H1 (cell line): Measurements from ENCODE around the gene CLDN3. TPM values are rescaled to one million over a fixed set of nuclear protein-coding genes. Genes with fewer than 3 reads are reported as not detected.
"Not testable (repeated sequence)": the region's sequence is repeated elsewhere in the genome, so short reads cannot be mapped to it uniquely, and the experiment has no call there.

Source experiments
- CTCF ChIA-PET: fragments of 300-600 bp; sonication (Branson Sonifier 250); formaldehyde crosslinking; loops from one replicate; lab custom pipeline; 2021; ENCODE audit not compliant: partially characterized antibody; lab: Charles Lee
- POLR2A ChIA-PET: fragments of 300-600 bp; sonication (Branson Sonifier 250); formaldehyde crosslinking; loops from one replicate; lab custom pipeline; 2021; ENCODE audit warnings: inconsistent platforms; ENCODE audit not compliant: partially characterized antibody; lab: Charles Lee
- DNase-seq, 2 experiments: peaks; one replicate each; pipeline versions ENCODE4 v3.0.0 to v3.0.0-alpha.2; 2010 to 2022; ENCODE audit warnings: low spot score in 2 of 2, low read depth in 1 of 2, mixed read lengths in 1 of 2
- FAIRE-seq: peaks from 2 replicates; lab custom pipeline; 2011; peaks lifted over from hg19 to GRCh38; lab: Jason Lieb, UNC
- H2AFZ ChIP-seq: 2 replicates; pipeline ENCODE4 v1.8.1; 2012; ENCODE audit warnings: low read length, inconsistent platforms
- H2AK5ac ChIP-seq: 2 replicates; pipeline ENCODE4 v1.6.1; 2013; ENCODE audit warnings: low read depth, low read length
- H2BK120ac ChIP-seq: replicated peaks from 2 replicates; pipeline ENCODE3; 2013; ENCODE audit warnings: low read depth, low read length, inconsistent platforms
- H2BK12ac ChIP-seq: 2 replicates; pipeline ENCODE4 v1.6.1; 2013; ENCODE audit warnings: low read depth, low read length
- H2BK15ac ChIP-seq: 2 replicates; pipeline ENCODE4 v1.6.1; 2013; ENCODE audit warnings: low read length
- H2BK20ac ChIP-seq: 2 replicates; pipeline ENCODE4 v1.6.1; 2013; ENCODE audit warnings: low read length
- H2BK5ac ChIP-seq: 2 replicates; pipeline ENCODE4 v1.6.1; 2013; ENCODE audit warnings: low read depth, low read length
- H3K14ac ChIP-seq: 2 replicates; pipeline ENCODE4 v1.6.1; 2013; ENCODE audit warnings: inconsistent platforms; ENCODE audit not compliant: insufficient read length
- H3K18ac ChIP-seq: 2 replicates; pipeline ENCODE4 v1.6.1; 2013; ENCODE audit warnings: low read length; ENCODE audit errors: extremely low read depth
- H3K23ac ChIP-seq: 2 replicates; pipeline ENCODE4 v1.6.1; 2013; ENCODE audit warnings: inconsistent platforms; ENCODE audit not compliant: insufficient read length
- H3K23me2 ChIP-seq: 2 replicates; pipeline ENCODE4 v1.6.1; 2013; ENCODE audit warnings: low read depth, low read length
- H3K27ac ChIP-seq: 2 replicates; pipeline ENCODE4 v1.6.1; 2011; ENCODE audit warnings: low read depth, low read length, inconsistent platforms
- H3K27me3 ChIP-seq, 4 experiments: replicated peaks in 1 of 4; 1 replicate in 1 of 4; 2 replicates in 3 of 4; pipeline versions ENCODE4 v1.6.1 to v1.8.1; 2011 to 2013; ENCODE audit warnings: low read length in 3 of 4, mild to moderate bottlenecking in 3 of 4, inconsistent platforms in 2 of 4, mixed read lengths in 2 of 4, moderate library complexity in 1 of 4; ENCODE audit not compliant: control insufficient read depth in 3 of 4, insufficient read depth in 3 of 4; ENCODE audit errors: extremely low read depth in 1 of 4
- H3K36me3 ChIP-seq, 4 experiments: 2 replicates each; pipeline versions ENCODE4 v1.6.1 to v1.8.1; 2011 to 2013; ENCODE audit warnings: mild to moderate bottlenecking in 4 of 4, low read length in 3 of 4, moderate library complexity in 2 of 4, control low read depth in 1 of 4, inconsistent platforms in 1 of 4; ENCODE audit not compliant: insufficient read depth in 4 of 4, control insufficient read depth in 2 of 4
- H3K4ac ChIP-seq: replicated peaks from 2 replicates; pipeline ENCODE3; 2013; ENCODE audit warnings: low read length, low read depth, mixed read lengths, inconsistent platforms; ENCODE audit not compliant: insufficient read length
- H3K4me1 ChIP-seq, 4 experiments: replicated peaks in 1 of 4; 1 replicate in 1 of 4; 2 replicates in 3 of 4; pipeline versions ENCODE4 v1.6.1 to v1.8.1; 2011 to 2013; ENCODE audit warnings: low read length in 3 of 4, inconsistent platforms in 2 of 4, mixed read lengths in 1 of 4; ENCODE audit not compliant: insufficient read depth in 4 of 4, control insufficient read depth in 3 of 4
- H3K4me2 ChIP-seq, 2 experiments: 2 replicates each; pipeline versions ENCODE4 v1.6.1 to v1.8.1; 2011 to 2013; ENCODE audit warnings: low read depth in 2 of 2, low read length in 2 of 2, control low read depth in 1 of 2, inconsistent platforms in 1 of 2, mild to moderate bottlenecking in 1 of 2; ENCODE audit not compliant: insufficient read depth in 1 of 2
- H3K4me3 ChIP-seq, 4 experiments: fragments of 200-600, 300-600 bp in 1 of 4; sonication (generic), shearing (Covaris generic), sonication (Bioruptor Twin) in 1 of 4; 2 replicates each; pipeline versions ENCODE4 v1.5.1 to v1.8.1; 2011 to 2016; ENCODE audit warnings: low read length in 4 of 4, low read depth in 3 of 4, control low read depth in 2 of 4, inconsistent platforms in 2 of 4, mild to moderate bottlenecking in 2 of 4, mixed read lengths in 1 of 4, moderate library complexity in 1 of 4; ENCODE audit not compliant: insufficient read depth in 2 of 4; ENCODE audit errors: extremely low read depth in 1 of 4
- H3K56ac ChIP-seq: replicated peaks from 2 replicates; pipeline ENCODE3; 2013; ENCODE audit warnings: low read depth, mild to moderate bottlenecking, mixed read lengths, low read length, inconsistent platforms; ENCODE audit not compliant: insufficient read length
- H3K79me1 ChIP-seq: 2 replicates; pipeline ENCODE4 v1.6.1; 2013; ENCODE audit warnings: low read depth, low read length, control low read depth
- H3K79me2 ChIP-seq, 2 experiments: 2 replicates each; pipeline versions ENCODE4 v1.6.1 to v1.8.1; 2012 to 2013; ENCODE audit warnings: low read length in 2 of 2, mild to moderate bottlenecking in 2 of 2, inconsistent platforms in 1 of 2; ENCODE audit not compliant: insufficient read depth in 2 of 2, control insufficient read depth in 1 of 2
- H3K9ac ChIP-seq, 4 experiments: replicated peaks in 1 of 4; 1 replicate in 1 of 4; 2 replicates in 3 of 4; pipeline versions ENCODE4 v1.6.1 to v1.8.1; 2011 to 2013; ENCODE audit warnings: low read depth in 3 of 4, low read length in 3 of 4, control low read depth in 2 of 4, mild to moderate bottlenecking in 2 of 4, moderate library complexity in 2 of 4, inconsistent platforms in 1 of 4; ENCODE audit errors: extremely low read depth in 1 of 4
- H3K9me3 ChIP-seq, 2 experiments: 2 replicates each; pipeline versions ENCODE4 v1.6.1 to v1.8.1; 2012 to 2013; ENCODE audit warnings: mild to moderate bottlenecking in 2 of 2, moderate library complexity in 2 of 2, control low read depth in 1 of 2, inconsistent platforms in 1 of 2, low read depth in 1 of 2, low read length in 1 of 2, mixed read lengths in 1 of 2; ENCODE audit not compliant: insufficient read depth in 2 of 2
- H4K20me1 ChIP-seq, 2 experiments: replicated peaks in 1 of 2; 2 replicates each; pipeline versions ENCODE3 to v1.8.1; 2011 to 2013; ENCODE audit warnings: inconsistent platforms in 2 of 2, low read length in 2 of 2, mild to moderate bottlenecking in 1 of 2; ENCODE audit not compliant: insufficient read depth in 2 of 2, control insufficient read depth in 1 of 2
- H4K5ac ChIP-seq: 2 replicates; pipeline ENCODE4 v1.6.1; 2013; ENCODE audit warnings: low read length, low read depth, mixed read lengths, inconsistent platforms; ENCODE audit not compliant: insufficient read length
- H4K8ac ChIP-seq: 2 replicates; pipeline ENCODE4 v1.8.0; 2013; ENCODE audit warnings: mild to moderate bottlenecking, moderate library complexity, low read length, inconsistent platforms; ENCODE audit not compliant: insufficient read depth; ENCODE audit errors: extremely low read depth
- H4K91ac ChIP-seq: replicated peaks from 2 replicates; pipeline ENCODE3; 2013; ENCODE audit warnings: low read length, mixed read lengths, inconsistent platforms; ENCODE audit not compliant: insufficient read length
- KDM1A ChIP-seq: fragments of 200-600, 300-600 bp; sonication (generic); IDR thresholded peaks from 2 replicates; pipeline ENCODE4 v1.7.1; 2016; ENCODE audit warnings: mild to moderate bottlenecking, low read length, borderline replicate concordance
- WGBS, 2 experiments: shearing (Covaris generic) in 1 of 2; methylation state at CpG; one replicate each; pipeline versions ENCODE4 v1.1.6 to v1.1.7; 2013 to 2015; ENCODE audit warnings: low lambda C conversion rate in 2 of 2, mixed read lengths in 2 of 2, inconsistent platforms in 1 of 2, low coverage in 1 of 2, missing lambda C conversion rate in 1 of 2; ENCODE audit not compliant: insufficient replicate concordance in 2 of 2, insufficient coverage in 1 of 2, insufficient read length in 1 of 2; ENCODE audit errors: extremely low coverage in 1 of 2, missing lambda C conversion rate in 1 of 2; 5-methylcytosine and 5-hydroxymethylcytosine counted together
- polyA plus RNA-seq, 7 experiments: library from polyadenylated mRNA; depleted of rRNA in 3 of 7; stranded (reverse) in 5 of 7; unstranded in 2 of 7; fragments of >200 nt in 5 of 7; fragments of 200-250 nt in 2 of 7; gene quantifications; 1 replicate in 5 of 7; 2 replicates in 1 of 7; 4 replicates in 1 of 7; pipeline versions ENCODE4 v1.2.1 to v1.2.3, GENCODE V29; 2011 to 2013; ENCODE audit warnings: missing spikeins in 2 of 7, mixed read lengths in 2 of 7
- total RNA-seq: library from RNA; stranded (reverse); fragmentation: NEBNext Ultra II Directional; extraction: Animal tissue kit (Norgen Biotek cat#: 25700); gene quantifications from 2 replicates; pipeline ENCODE4 v1.2.1, GENCODE V29; 2021

Gene CLDN3
- total and polyA plus RNA-seq, 2 of the 8 experiments (the other 6 are each of a cell fraction or from before 2014, with no cell fraction given), result 19.1 to 65.2 TPM

DNA sequence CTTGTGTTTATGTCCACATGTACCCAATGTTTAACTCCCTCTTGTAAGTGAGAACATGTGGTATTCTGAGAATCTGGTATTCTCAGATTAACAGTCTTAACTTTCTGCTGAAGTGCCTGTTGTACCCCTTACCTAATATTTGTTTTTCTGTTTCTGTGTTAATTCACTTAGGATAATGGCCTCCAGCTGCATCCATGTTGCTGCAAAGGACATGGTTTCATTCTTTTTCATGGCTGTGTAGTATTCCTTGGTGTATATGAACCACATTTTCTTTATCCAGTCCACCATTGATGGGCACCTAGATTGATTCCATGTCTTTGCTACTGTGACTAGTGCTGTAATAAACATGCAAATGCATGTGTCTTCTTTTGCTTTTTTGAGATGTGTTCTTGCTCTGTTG, 25.1 kb upstream of the CLDN3 start:
- peak; percentile 75; the same call in 1 of the 2 replicates for TF ChIP-seq KDM1A
- H4K91ac ChIP-seq, H3K27ac ChIP-seq, H3K14ac ChIP-seq, H3K56ac ChIP-seq, H4K20me1 ChIP-seq, DNase-seq, H2BK120ac ChIP-seq, H3K4me1 ChIP-seq, H2BK15ac ChIP-seq, H4K5ac ChIP-seq, H3K79me2 ChIP-seq, H2AK5ac ChIP-seq, H2BK5ac ChIP-seq, H3K23me2 ChIP-seq, H4K8ac ChIP-seq, H3K4ac ChIP-seq, H2AFZ ChIP-seq, H3K23ac ChIP-seq, H3K36me3 ChIP-seq, H3K9me3 ChIP-seq, FAIRE-seq, H3K9ac ChIP-seq, H3K4me2 ChIP-seq, H2BK20ac ChIP-seq, H3K79me1 ChIP-seq, H3K4me3 ChIP-seq, H3K27me3 ChIP-seq, H3K18ac ChIP-seq, H2BK12ac ChIP-seq: not testable (repeated sequence)
- POLR2A ChIA-PET, result interaction anchor here (1.2 kb wide), 1 partner anchor 38 kb away, joined by 3 read pairs; no protein-coding TSS in a partner anchor
- CTCF ChIA-PET, result interaction anchor here (0.9 to 1.3 kb wide), 4 partner anchors 17 to 91 kb away, joined by 3 to 6 read pairs (median 3); no protein-coding TSS in a partner anchor

DNA sequence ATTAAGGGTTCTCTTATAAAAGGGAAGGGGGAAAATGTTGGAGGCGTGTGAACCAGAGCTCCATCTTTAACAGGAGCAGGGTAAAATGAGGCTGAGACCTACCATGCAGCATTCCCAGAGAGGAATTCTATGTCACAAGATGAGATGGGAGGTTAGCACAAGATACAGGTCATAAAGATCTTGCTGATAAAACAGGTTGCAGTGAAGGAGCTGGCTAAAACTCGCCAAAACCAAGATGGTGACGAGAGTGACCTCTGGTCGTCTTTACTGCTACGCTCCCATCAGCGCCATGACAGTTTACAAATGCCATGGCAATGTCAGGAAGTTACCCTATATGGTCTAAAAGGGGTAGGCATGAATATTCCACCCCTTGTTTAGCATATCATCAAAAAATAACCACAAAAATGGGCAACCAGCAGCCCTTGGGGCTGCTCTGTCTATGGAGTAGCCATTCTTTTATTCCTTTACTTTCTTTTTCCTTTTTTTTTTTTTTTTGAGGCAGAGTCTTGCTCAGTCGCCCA, 21.2 kb upstream of the CLDN3 start:
- H3K23me2 ChIP-seq, H3K4me1 ChIP-seq, H3K23ac ChIP-seq, H3K9me3 ChIP-seq, H4K20me1 ChIP-seq, H3K36me3 ChIP-seq, H3K9ac ChIP-seq, H2AFZ ChIP-seq, H3K4ac ChIP-seq, H2AK5ac ChIP-seq, H4K8ac ChIP-seq, H2BK5ac ChIP-seq, H3K4me2 ChIP-seq, H3K56ac ChIP-seq, H4K91ac ChIP-seq, FAIRE-seq, H3K27me3 ChIP-seq, H3K27ac ChIP-seq, H3K79me2 ChIP-seq, H2BK12ac ChIP-seq, H3K18ac ChIP-seq, POLR2A ChIA-PET, DNase-seq, H2BK120ac ChIP-seq, H3K4me3 ChIP-seq, H3K79me1 ChIP-seq, H2BK15ac ChIP-seq, H2BK20ac ChIP-seq, H3K14ac ChIP-seq, H4K5ac ChIP-seq: not testable (repeated sequence)
- 96% methylated on average over 6 of the region's 7 CpGs; no CpG with 5 or more reads in 1 of the 2 experiments for WGBS, 2 experiments
- CTCF ChIA-PET, result interaction anchor here (0.6 to 1.4 kb wide), 2 partner anchors 31 to 51 kb away, joined by 3 read pairs; no protein-coding TSS in a partner anchor
